HEK293T (cell line): Measurements from ENCODE around the gene TTC28.

Source experiments
- CTCF ChIA-PET: fragments of 350-600 bp; formaldehyde crosslinking; extraction: SDS; loops from one replicate; lab custom pipeline; 2021; ENCODE audit warnings: antibody characterized with exemption, inconsistent platforms; lab: Yijun Ruan, JAX
- POLR2A ChIA-PET: fragments of 350-600 bp; formaldehyde crosslinking; extraction: SDS; loops from one replicate; lab custom pipeline; 2020; ENCODE audit warnings: antibody characterized with exemption, inconsistent platforms; lab: Yijun Ruan, JAX
- DNase-seq: peaks from one replicate; pipeline ENCODE4 v3.0.0; 2012; ENCODE audit warnings: mixed read lengths; ENCODE audit errors: extremely low spot score
- ARNT ChIP-seq: fragments of 450-650 bp; IDR thresholded peaks from 2 replicates; pipeline ENCODE4 v1.6.1; 2017; ENCODE audit warnings: mild to moderate bottlenecking
- BHLHE40 ChIP-seq: fragments of 450-650 bp; IDR thresholded peaks from 2 replicates; pipeline ENCODE4 v1.6.1; 2016; ENCODE audit warnings: mild to moderate bottlenecking, moderate library complexity, borderline replicate concordance
- CTBP1 ChIP-seq: fragments of 450-650 bp; IDR thresholded peaks from 2 replicates; pipeline ENCODE4 v1.6.1; 2016; ENCODE audit warnings: borderline replicate concordance
- ELF4 ChIP-seq: fragments of 450-650 bp; IDR thresholded peaks from 2 replicates; pipeline ENCODE4 v1.6.1; 2017; ENCODE audit warnings: antibody characterized with exemption
- FOXA1 ChIP-seq: fragments of 450-650 bp; IDR thresholded peaks from 2 replicates; pipeline ENCODE4 v1.6.1; 2016; ENCODE audit warnings: mild to moderate bottlenecking
- FOXK2 ChIP-seq: fragments of 450-650 bp; IDR thresholded peaks from 2 replicates; pipeline ENCODE4 v1.6.1; 2016; ENCODE audit warnings: mild to moderate bottlenecking
- FOXM1 ChIP-seq: fragments of 450-650 bp; IDR thresholded peaks from 2 replicates; pipeline ENCODE4 v1.6.1; 2017; ENCODE audit warnings: mild to moderate bottlenecking, borderline replicate concordance
- HDGF ChIP-seq: fragments of 450-650 bp; IDR thresholded peaks from 2 replicates; pipeline ENCODE4 v1.6.1; 2017; ENCODE audit warnings: antibody characterized with exemption, borderline replicate concordance
- L3MBTL2 ChIP-seq: fragments of 450-650 bp; conservative IDR thresholded peaks from 2 replicates; pipeline ENCODE4 v1.6.1; 2016; ENCODE audit warnings: mild to moderate bottlenecking
- LEF1 ChIP-seq: fragments of 450-650 bp; IDR thresholded peaks from 2 replicates; pipeline ENCODE4 v1.6.1; 2017; ENCODE audit warnings: mild to moderate bottlenecking, borderline replicate concordance
- NFRKB ChIP-seq: fragments of 450-650 bp; IDR thresholded peaks from 2 replicates; pipeline ENCODE4 v1.6.1; 2016; ENCODE audit warnings: mild to moderate bottlenecking, moderate library complexity
- SP1 ChIP-seq: fragments of 450-650 bp; IDR thresholded peaks from 2 replicates; pipeline ENCODE4 v1.6.1; 2017
- SUZ12 ChIP-seq: fragments of 450-650 bp; IDR thresholded peaks from 2 replicates; pipeline ENCODE4 v1.6.1; 2016; ENCODE audit warnings: mild to moderate bottlenecking
- TARDBP ChIP-seq: fragments of 450-650 bp; IDR thresholded peaks from 2 replicates; pipeline ENCODE4 v1.6.1; 2016
- ZNF384 ChIP-seq: fragments of 450-650 bp; IDR thresholded peaks from 2 replicates; pipeline ENCODE4 v1.6.1; 2016
- TF ChIP-seq, protein P1 (sequence below): fragments of 450-650 bp; IDR thresholded peaks from 2 replicates; pipeline ENCODE4 v1.6.1; 2016

The TTC28 gene

GRCh38 chr22:28438183-28438768, 241.4 kb downstream of the TTC28 start:
- POLR2A ChIA-PET: no interaction called here
- no peak for DNase-seq
- CTCF ChIA-PET: no interaction called here
- TF ChIP-seq FOXA1 (peak; percentile 90), SUZ12 (no peak), CTBP1 (peak; percentile 31; the same call in 1 of the 2 replicates)
- TF ChIP-seq, protein P1, sequence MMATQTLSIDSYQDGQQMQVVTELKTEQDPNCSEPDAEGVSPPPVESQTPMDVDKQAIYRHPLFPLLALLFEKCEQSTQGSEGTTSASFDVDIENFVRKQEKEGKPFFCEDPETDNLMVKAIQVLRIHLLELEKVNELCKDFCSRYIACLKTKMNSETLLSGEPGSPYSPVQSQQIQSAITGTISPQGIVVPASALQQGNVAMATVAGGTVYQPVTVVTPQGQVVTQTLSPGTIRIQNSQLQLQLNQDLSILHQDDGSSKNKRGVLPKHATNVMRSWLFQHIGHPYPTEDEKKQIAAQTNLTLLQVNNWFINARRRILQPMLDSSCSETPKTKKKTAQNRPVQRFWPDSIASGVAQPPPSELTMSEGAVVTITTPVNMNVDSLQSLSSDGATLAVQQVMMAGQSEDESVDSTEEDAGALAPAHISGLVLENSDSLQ: peak; percentile 42; the same call in 1 of the 2 replicates

DNA sequence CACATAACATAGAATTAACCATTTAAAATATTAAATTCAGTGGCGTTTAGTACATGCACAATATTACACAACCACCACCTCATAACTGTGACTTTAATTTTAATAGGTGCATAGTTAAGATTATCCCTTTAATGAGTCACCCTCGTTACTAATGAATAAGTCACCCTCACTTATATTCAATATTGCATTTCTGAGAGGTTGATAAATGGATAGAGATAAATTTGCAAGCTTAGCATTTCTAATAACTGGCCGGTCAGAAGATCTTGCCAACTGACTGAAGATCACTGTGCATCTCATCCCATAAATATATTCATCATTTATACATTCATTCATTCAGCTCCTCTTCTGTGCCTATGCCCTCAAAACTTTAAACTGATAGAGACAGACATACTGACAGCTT, 243.7 kb downstream of the TTC28 start:
- ChIA-PET CTCF (interaction anchor here (1.4 kb wide), 1 partner anchor 165 kb away, joined by 3 read pairs; no protein-coding TSS in a partner anchor), POLR2A (no interaction called here)
- no peak for DNase-seq
- no peak for TF ChIP-seq FOXA1
- no peak for TF ChIP-seq BHLHE40
- TF ChIP-seq NFRKB: no peak
- no peak for TF ChIP-seq LEF1
- TF ChIP-seq FOXK2: no peak
- no peak for TF ChIP-seq ELF4
- no peak for TF ChIP-seq L3MBTL2
- TF ChIP-seq, protein P1: no peak
- no peak for TF ChIP-seq HDGF
- no peak for TF ChIP-seq FOXM1
- no peak for TF ChIP-seq SUZ12
- TF ChIP-seq TARDBP: no peak
- no peak for TF ChIP-seq SP1
- TF ChIP-seq CTBP1: no peak
- no peak for TF ChIP-seq ZNF384
- no peak for TF ChIP-seq ARNT

DNA sequence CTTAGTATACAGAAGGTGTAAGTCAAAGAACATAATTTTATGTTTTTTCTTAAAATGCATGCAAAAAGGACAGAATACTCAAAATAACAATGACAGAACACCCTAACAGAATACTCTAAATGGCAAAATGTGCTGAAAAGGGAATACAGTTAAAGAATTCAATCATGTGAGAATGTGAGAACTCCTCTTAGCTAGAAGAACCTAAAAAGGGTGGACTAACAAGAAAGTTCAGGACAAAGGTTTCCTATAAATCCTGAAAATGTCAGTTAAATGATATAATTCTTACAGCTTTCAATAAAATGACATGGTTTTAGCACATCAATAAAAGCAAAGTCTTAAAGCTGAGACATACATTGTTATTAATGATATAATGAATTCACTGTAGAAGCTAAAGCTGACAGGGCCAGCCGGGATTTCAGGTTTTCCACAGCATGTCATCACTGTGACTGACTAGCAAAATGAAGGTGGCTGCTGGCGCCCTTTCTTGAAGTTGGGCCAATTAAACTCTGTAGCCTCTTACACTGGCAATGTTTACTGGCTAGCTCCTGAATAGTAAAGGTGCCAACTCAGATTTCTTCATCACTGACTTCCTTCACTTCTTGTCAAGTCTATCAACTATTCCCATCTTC, 244.4 kb downstream of the TTC28 start:
- no peak for DNase-seq
- POLR2A ChIA-PET: no interaction called here
- CTCF ChIA-PET: interaction anchor here (1.4 kb wide), 1 partner anchor 166 kb away, joined by 3 read pairs; no protein-coding TSS in a partner anchor
- TF ChIP-seq, protein P1: peak; percentile 87
- TF ChIP-seq FOXK2: no peak
- TF ChIP-seq SP1: no peak

GRCh38 chr22:28430466-28431025, 249.1 kb downstream of the TTC28 start:
- no peak for TF ChIP-seq ARNT
- TF ChIP-seq L3MBTL2: no peak
- TF ChIP-seq, protein P1: no peak
- DNase-seq: no peak
- POLR2A ChIA-PET: no interaction called here
- CTCF ChIA-PET: no interaction called here

- TF ChIP-seq ELF4 (no peak), ZNF384 (no peak), FOXK2 (no peak), CTBP1 (no peak), FOXM1 (no peak), SUZ12 (no peak), BHLHE40 (no peak), SP1 (no peak), NFRKB (no peak), FOXA1 (no peak), ARNT (no peak), LEF1 (no peak), HDGF (no peak), TARDBP (no peak), L3MBTL2 (no peak)
- TF ChIP-seq, protein P1: no peak
- POLR2A ChIA-PET: no interaction called here
- CTCF ChIA-PET: no interaction called here
- DNase-seq: no peak
These were observed 249.9 kb downstream of the TTC28 start for GRCh38 chr22:28429711-28430110.
